ENCODE data around the gene CCDC68.

GRCh38 chr18:54984908-54985307 lies 25.6 kb upstream of the CCDC68 start:
- no peak for TF ChIP-seq EZH2 (IDR thresholded peaks at IDR 0.05; ENCODE audit: low read length, missing control alignments)
- TF ChIP-seq, protein P1, sequence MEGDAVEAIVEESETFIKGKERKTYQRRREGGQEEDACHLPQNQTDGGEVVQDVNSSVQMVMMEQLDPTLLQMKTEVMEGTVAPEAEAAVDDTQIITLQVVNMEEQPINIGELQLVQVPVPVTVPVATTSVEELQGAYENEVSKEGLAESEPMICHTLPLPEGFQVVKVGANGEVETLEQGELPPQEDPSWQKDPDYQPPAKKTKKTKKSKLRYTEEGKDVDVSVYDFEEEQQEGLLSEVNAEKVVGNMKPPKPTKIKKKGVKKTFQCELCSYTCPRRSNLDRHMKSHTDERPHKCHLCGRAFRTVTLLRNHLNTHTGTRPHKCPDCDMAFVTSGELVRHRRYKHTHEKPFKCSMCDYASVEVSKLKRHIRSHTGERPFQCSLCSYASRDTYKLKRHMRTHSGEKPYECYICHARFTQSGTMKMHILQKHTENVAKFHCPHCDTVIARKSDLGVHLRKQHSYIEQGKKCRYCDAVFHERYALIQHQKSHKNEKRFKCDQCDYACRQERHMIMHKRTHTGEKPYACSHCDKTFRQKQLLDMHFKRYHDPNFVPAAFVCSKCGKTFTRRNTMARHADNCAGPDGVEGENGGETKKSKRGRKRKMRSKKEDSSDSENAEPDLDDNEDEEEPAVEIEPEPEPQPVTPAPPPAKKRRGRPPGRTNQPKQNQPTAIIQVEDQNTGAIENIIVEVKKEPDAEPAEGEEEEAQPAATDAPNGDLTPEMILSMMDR (conservative IDR thresholded peaks at IDR 0.05 in 1 of 2, IDR thresholded peaks at IDR 0.05 in 1 of 2; ENCODE audit: low read depth in 1 of 2, low read length in 2 of 2) = no peak
